ENCODE measurements around the gene CRYGN.

- no peak for TF ChIP-seq EZH2 (IDR thresholded peaks at IDR 0.05; ENCODE audit: low read length)
- no peak for TF ChIP-seq CTCF (optimal IDR thresholded peaks at IDR 0.05 in 1 of 3, IDR thresholded peaks at IDR 0.05 in 1 of 3, conservative IDR thresholded peaks at IDR 0.05 in 1 of 3; ENCODE audit: extremely low read depth in 1 of 3, insufficient read depth in 2 of 3, low read length in 3 of 3)
Measured at GRCh38 chr7:151415375-151416105, 24.4 kb downstream of the CRYGN start.

Measured in keratinocyte (primary cell).